A549 (cell line): ENCODE data around the gene NEUROD6. TPM values are rescaled to one million over a fixed set of nuclear protein-coding genes. Genes with fewer than 3 reads are reported as not detected.

Source experiments
- ATAC-seq, 2 experiments: fragments of 200-7000 bp in 1 of 2; fragments of >200 bp in 1 of 2; cut with Nextera tagmentation in 1 of 2; cut with Tn5 transposase in 1 of 2; 3 replicates each; pipeline versions ENCODE4 v1.8.0 to v1.9.1; 2018 to 2020; ENCODE audit warnings: mild to moderate bottlenecking in 1 of 2, moderate library complexity in 1 of 2
- CTCF ChIA-PET: fragments of 300-600 bp; sonication (Branson Sonifier 250); formaldehyde crosslinking; extraction: SDS; loops from one replicate; lab custom pipeline; 2021; ENCODE audit warnings: antibody characterized with exemption, inconsistent platforms; lab: Yijun Ruan, JAX
- POLR2A ChIA-PET: fragments of 350-600 bp; formaldehyde crosslinking; extraction: SDS; loops from one replicate; lab custom pipeline; 2021; ENCODE audit warnings: antibody characterized with exemption, inconsistent platforms; lab: Yijun Ruan, JAX
- DNase-seq, 2 experiments: peaks; one replicate each; pipeline versions ENCODE4 v3.0.0 to v3.0.0-alpha.2; 2011 to 2016; ENCODE audit warnings: low read depth in 1 of 2, low spot score in 1 of 2
- FAIRE-seq: peaks from 2 replicates; lab custom pipeline; 2011; peaks lifted over from hg19 to GRCh38; lab: Jason Lieb, UNC
- H3K27ac ChIP-seq, 2 experiments: fragments of >200 bp; sonication (Bioruptor Twin); formaldehyde crosslinking; 3 replicates each; pipeline ENCODE4 v1.5.1; 2016 to 2017
- H3K4me1 ChIP-seq: fragments of >200 bp; sonication (Bioruptor Twin); formaldehyde crosslinking; 3 replicates; pipeline ENCODE4 v1.6.1; 2016
- H3K4me2 ChIP-seq: fragments of >200 bp; sonication (Bioruptor Twin); formaldehyde crosslinking; 3 replicates; pipeline ENCODE4 v1.6.1; 2016
- H3K4me3 ChIP-seq: fragments of >200 bp; sonication (Bioruptor Twin); formaldehyde crosslinking; 3 replicates; pipeline ENCODE4 v1.5.1; 2016
- H3K9me3 ChIP-seq: fragments of >200 bp; sonication (Bioruptor Twin); formaldehyde crosslinking; 3 replicates; pipeline ENCODE4 v1.6.1; 2016
- BHLHE40 ChIP-seq: IDR thresholded peaks from 2 replicates; pipeline ENCODE4 v1.6.1; 2012; ENCODE audit warnings: low read depth, low read length, inconsistent platforms
- CHD2 ChIP-seq: fragments of 150-350 bp; IDR thresholded peaks from 2 replicates; pipeline ENCODE4 v1.6.1; 2014; ENCODE audit warnings: low read length; ENCODE audit not compliant: partially characterized antibody
- ESRRA ChIP-seq: fragments of 150-350 bp; IDR thresholded peaks from 2 replicates; pipeline ENCODE4 v1.6.1; 2014; ENCODE audit warnings: mild to moderate bottlenecking, low read length, borderline replicate concordance
- HEYL ChIP-seq: fragments of 250-450 bp; sonication (Bioruptor Pico); IDR thresholded peaks from 2 replicates; pipeline ENCODE4 v1.8.0; 2021; ENCODE audit warnings: mild to moderate bottlenecking, moderate library complexity
- HOXA7 ChIP-seq: fragments of 250-450 bp; sonication (Bioruptor Pico); IDR thresholded peaks from 2 replicates; pipeline ENCODE4 v1.5.0; 2020; ENCODE audit warnings: mild to moderate bottlenecking, moderate library complexity
- JUN ChIP-seq, 2 experiments: fragments of >200 bp; sonication (Bioruptor Twin); formaldehyde crosslinking; IDR thresholded peaks; 2 replicates in 1 of 2; 3 replicates in 1 of 2; pipeline ENCODE4 v1.6.1; 2016 to 2017
- MAZ ChIP-seq: fragments of 150-350 bp; IDR thresholded peaks from 2 replicates; pipeline ENCODE4 v1.6.1; 2014; ENCODE audit warnings: antibody characterized with exemption, low read depth, low read length, borderline replicate concordance
- NR3C1 ChIP-seq: fragments of >200 bp; sonication (Bioruptor Twin); formaldehyde crosslinking; IDR thresholded peaks from 3 replicates; pipeline ENCODE4 v1.6.1; 2017
- POLR2AphosphoS2 ChIP-seq: conservative IDR thresholded peaks from 2 replicates; pipeline ENCODE4 v1.6.1; 2012; ENCODE audit warnings: low read length, improper control_type of control experiment, inconsistent platforms
- RAD21 ChIP-seq, 2 experiments: fragments of >200 bp in 1 of 2; sonication (Bioruptor Twin) in 1 of 2; formaldehyde crosslinking in 1 of 2; IDR thresholded peaks in 1 of 2; conservative IDR thresholded peaks in 1 of 2; 2 replicates in 1 of 2; 3 replicates in 1 of 2; pipeline ENCODE4 v1.6.1; 2012 to 2018; ENCODE audit warnings: inconsistent platforms in 1 of 2
- RFX5 ChIP-seq: fragments of 450-650 bp; IDR thresholded peaks from 2 replicates; pipeline ENCODE4 v1.7.1; 2014; ENCODE audit warnings: antibody characterized with exemption, mild to moderate bottlenecking, moderate library complexity
- SMC3 ChIP-seq: fragments of >200 bp; sonication (Bioruptor Twin); formaldehyde crosslinking; IDR thresholded peaks from 3 replicates; pipeline ENCODE4 v1.6.1; 2018; ENCODE audit warnings: inconsistent platforms
- SREBF2 ChIP-seq: fragments of 450-650 bp; IDR thresholded peaks from 2 replicates; pipeline ENCODE4 v1.6.1; 2014; ENCODE audit warnings: mild to moderate bottlenecking, moderate library complexity
- WGBS: methylation state at CpG from one replicate; pipeline ENCODE4 v1.1.6; 2017; ENCODE audit errors: missing lambda C conversion rate; 5-methylcytosine and 5-hydroxymethylcytosine counted together
- polyA plus RNA-seq, 4 experiments: library from polyadenylated mRNA; depleted of rRNA in 3 of 4; stranded (reverse); fragments of >200 nt; fragmentation: RNase III in 1 of 4; extraction: RNeasy Plus Mini Kit Qiagen cat#74134 plus additional on column Dnase treatment in 1 of 4; gene quantifications; 2 replicates in 3 of 4; 3 replicates in 1 of 4; pipeline ENCODE4 v1.2.3, GENCODE V29; 2011 to 2017
- TF ChIP-seq, protein P1 (sequence below): fragments of >200 bp; sonication (Bioruptor Twin); formaldehyde crosslinking; IDR thresholded peaks from 3 replicates; pipeline ENCODE4 v1.6.1; 2016
- TF ChIP-seq, protein P2 (sequence below): IDR thresholded peaks from 2 replicates; pipeline ENCODE4 v1.6.1; 2012
- TF ChIP-seq, protein P3 (sequence below): fragments of >200 bp; sonication (Bioruptor Twin); formaldehyde crosslinking; IDR thresholded peaks from 3 replicates; pipeline ENCODE4 v1.5.1; 2016
- TF ChIP-seq, protein P4 (sequence below): IDR thresholded peaks from 2 replicates; pipeline ENCODE4 v1.6.1; 2012; ENCODE audit warnings: low read depth, borderline replicate concordance
- TF ChIP-seq, protein P5 (sequence below): fragments of 450-650 bp; IDR thresholded peaks from 2 replicates; pipeline ENCODE4 v1.6.1; 2014; ENCODE audit warnings: antibody characterized with exemption
- TF ChIP-seq, protein P6 (sequence below): fragments of 200-600 bp; sonication (generic); IDR thresholded peaks from 2 replicates; pipeline ENCODE4 v1.6.1; 2016; ENCODE audit warnings: antibody characterized with exemption, mild to moderate bottlenecking, moderate library complexity
- TF ChIP-seq, protein P7 (sequence below): fragments of >200 bp; sonication (Bioruptor Twin); formaldehyde crosslinking; IDR thresholded peaks from 2 replicates; pipeline ENCODE4 v1.6.1; 2016

NEUROD6 gene
- polyA plus RNA-seq, 2 of the 4 experiments (the other 2 are of a cell fraction), result not detected

DNA sequence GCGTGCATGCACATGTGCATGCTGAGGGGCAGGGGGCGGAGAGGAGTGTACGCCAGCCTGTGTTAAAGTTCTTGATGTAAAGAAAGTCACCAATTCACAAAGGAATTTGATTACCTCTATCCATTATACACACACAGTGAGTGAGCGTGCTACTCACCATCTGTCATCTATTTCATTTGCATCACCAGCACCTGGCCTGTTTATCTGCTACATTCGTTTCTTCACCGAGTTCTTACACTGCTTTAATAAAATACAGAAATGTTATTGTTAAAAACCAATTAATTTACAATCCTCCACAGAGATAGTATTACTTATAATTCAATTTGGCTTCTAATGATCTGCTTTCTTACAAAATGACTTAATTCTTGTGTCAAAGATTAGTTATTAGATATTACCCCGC lies 32.6 kb downstream of the NEUROD6 start:
- 25% methylated on average over 7 of the region's 7 CpGs for WGBS
- POLR2A ChIA-PET, result no interaction called here
- Histone ChIP-seq H3K9me3 (no peaks in the 10 kb centered on the region), H3K27ac (no peak overlapping the region), H3K4me1 (no peaks in the 10 kb centered on the region), H3K4me2 (no peak overlapping the region), H3K4me3 (no peak overlapping the region)
- DNase-seq (no peak), ATAC-seq (no peak), FAIRE-seq (no peak)
- TF ChIP-seq, protein P1, sequence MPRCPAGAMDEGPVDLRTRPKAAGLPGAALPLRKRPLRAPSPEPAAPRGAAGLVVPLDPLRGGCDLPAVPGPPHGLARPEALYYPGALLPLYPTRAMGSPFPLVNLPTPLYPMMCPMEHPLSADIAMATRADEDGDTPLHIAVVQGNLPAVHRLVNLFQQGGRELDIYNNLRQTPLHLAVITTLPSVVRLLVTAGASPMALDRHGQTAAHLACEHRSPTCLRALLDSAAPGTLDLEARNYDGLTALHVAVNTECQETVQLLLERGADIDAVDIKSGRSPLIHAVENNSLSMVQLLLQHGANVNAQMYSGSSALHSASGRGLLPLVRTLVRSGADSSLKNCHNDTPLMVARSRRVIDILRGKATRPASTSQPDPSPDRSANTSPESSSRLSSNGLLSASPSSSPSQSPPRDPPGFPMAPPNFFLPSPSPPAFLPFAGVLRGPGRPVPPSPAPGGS, result no peak
- TF ChIP-seq, protein P2, sequence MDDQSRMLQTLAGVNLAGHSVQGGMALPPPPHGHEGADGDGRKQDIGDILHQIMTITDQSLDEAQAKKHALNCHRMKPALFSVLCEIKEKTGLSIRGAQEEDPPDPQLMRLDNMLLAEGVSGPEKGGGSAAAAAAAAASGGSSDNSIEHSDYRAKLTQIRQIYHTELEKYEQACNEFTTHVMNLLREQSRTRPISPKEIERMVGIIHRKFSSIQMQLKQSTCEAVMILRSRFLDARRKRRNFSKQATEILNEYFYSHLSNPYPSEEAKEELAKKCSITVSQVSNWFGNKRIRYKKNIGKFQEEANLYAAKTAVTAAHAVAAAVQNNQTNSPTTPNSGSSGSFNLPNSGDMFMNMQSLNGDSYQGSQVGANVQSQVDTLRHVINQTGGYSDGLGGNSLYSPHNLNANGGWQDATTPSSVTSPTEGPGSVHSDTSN, result no peak
- TF ChIP-seq HEYL (CRISPR knock-in tag) (no peak), HOXA7 (CRISPR knock-in tag) (no peak), ESRRA (no peak), BHLHE40 (no peak), RFX5 (no peak), SREBF2 (no peak), SMC3 (no peak)
- TF ChIP-seq, protein P3, sequence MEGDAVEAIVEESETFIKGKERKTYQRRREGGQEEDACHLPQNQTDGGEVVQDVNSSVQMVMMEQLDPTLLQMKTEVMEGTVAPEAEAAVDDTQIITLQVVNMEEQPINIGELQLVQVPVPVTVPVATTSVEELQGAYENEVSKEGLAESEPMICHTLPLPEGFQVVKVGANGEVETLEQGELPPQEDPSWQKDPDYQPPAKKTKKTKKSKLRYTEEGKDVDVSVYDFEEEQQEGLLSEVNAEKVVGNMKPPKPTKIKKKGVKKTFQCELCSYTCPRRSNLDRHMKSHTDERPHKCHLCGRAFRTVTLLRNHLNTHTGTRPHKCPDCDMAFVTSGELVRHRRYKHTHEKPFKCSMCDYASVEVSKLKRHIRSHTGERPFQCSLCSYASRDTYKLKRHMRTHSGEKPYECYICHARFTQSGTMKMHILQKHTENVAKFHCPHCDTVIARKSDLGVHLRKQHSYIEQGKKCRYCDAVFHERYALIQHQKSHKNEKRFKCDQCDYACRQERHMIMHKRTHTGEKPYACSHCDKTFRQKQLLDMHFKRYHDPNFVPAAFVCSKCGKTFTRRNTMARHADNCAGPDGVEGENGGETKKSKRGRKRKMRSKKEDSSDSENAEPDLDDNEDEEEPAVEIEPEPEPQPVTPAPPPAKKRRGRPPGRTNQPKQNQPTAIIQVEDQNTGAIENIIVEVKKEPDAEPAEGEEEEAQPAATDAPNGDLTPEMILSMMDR, result no peak
- TF ChIP-seq, protein P4, sequence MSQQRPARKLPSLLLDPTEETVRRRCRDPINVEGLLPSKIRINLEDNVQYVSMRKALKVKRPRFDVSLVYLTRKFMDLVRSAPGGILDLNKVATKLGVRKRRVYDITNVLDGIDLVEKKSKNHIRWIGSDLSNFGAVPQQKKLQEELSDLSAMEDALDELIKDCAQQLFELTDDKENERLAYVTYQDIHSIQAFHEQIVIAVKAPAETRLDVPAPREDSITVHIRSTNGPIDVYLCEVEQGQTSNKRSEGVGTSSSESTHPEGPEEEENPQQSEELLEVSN, result no peak
- TF ChIP-seq, protein P5, sequence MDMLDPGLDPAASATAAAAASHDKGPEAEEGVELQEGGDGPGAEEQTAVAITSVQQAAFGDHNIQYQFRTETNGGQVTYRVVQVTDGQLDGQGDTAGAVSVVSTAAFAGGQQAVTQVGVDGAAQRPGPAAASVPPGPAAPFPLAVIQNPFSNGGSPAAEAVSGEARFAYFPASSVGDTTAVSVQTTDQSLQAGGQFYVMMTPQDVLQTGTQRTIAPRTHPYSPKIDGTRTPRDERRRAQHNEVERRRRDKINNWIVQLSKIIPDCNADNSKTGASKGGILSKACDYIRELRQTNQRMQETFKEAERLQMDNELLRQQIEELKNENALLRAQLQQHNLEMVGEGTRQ, result no peak
- TF ChIP-seq, protein P6, sequence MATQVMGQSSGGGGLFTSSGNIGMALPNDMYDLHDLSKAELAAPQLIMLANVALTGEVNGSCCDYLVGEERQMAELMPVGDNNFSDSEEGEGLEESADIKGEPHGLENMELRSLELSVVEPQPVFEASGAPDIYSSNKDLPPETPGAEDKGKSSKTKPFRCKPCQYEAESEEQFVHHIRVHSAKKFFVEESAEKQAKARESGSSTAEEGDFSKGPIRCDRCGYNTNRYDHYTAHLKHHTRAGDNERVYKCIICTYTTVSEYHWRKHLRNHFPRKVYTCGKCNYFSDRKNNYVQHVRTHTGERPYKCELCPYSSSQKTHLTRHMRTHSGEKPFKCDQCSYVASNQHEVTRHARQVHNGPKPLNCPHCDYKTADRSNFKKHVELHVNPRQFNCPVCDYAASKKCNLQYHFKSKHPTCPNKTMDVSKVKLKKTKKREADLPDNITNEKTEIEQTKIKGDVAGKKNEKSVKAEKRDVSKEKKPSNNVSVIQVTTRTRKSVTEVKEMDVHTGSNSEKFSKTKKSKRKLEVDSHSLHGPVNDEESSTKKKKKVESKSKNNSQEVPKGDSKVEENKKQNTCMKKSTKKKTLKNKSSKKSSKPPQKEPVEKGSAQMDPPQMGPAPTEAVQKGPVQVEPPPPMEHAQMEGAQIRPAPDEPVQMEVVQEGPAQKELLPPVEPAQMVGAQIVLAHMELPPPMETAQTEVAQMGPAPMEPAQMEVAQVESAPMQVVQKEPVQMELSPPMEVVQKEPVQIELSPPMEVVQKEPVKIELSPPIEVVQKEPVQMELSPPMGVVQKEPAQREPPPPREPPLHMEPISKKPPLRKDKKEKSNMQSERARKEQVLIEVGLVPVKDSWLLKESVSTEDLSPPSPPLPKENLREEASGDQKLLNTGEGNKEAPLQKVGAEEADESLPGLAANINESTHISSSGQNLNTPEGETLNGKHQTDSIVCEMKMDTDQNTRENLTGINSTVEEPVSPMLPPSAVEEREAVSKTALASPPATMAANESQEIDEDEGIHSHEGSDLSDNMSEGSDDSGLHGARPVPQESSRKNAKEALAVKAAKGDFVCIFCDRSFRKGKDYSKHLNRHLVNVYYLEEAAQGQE, result no peak
- TF ChIP-seq, all 56 proteins: peak for 0
- CTCF ChIA-PET, result no interaction called here

DNA sequence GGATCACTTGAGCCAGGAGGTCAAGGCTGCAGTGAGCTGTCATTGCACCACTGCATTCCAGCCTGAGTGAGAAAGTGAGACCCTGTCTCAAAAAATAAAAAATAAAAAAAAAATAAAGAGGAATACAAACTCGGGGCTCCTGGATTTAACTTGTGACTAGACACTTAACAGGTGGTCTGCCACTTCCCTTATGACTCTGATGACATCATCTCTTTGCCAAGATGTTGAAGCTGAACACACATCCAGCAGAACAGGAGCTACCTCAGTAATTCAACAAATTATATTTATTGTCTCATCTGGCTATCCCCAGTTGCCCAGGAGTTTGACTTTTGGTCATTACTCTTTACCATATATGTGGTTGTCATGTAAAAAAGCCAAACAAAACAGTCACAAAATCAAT lies 35.3 kb downstream of the NEUROD6 start:
- ChIA-PET POLR2A (no interaction called here), CTCF (interaction anchor here (1.2 to 1.9 kb wide), 3 partner anchors 68 to 440 kb away, joined by 3 to 5 read pairs (median 3); no protein-coding TSS in a partner anchor)
- Histone ChIP-seq H3K4me2 (no peak overlapping the region), H3K9me3 (no peaks in the 10 kb centered on the region), H3K4me1 (no peaks in the 10 kb centered on the region), H3K27ac (no peak overlapping the region), H3K4me3 (no peak overlapping the region)
- TF ChIP-seq, protein P7, sequence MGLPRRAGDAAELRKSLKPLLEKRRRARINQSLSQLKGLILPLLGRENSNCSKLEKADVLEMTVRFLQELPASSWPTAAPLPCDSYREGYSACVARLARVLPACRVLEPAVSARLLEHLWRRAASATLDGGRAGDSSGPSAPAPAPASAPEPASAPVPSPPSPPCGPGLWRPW, result no peak
- TF ChIP-seq POLR2AphosphoS2 (no peak), JUN (IDR thresholded peaks at IDR 0.05) (no peak), RAD21 (conservative IDR thresholded peaks at IDR 0.05 in 1 of 2, IDR thresholded peaks at IDR 0.05 in 1 of 2) (no peak), MAZ (no peak), CHD2 (no peak), NR3C1 (no peak)
- TF ChIP-seq, protein P4, result no peak
- TF ChIP-seq, protein P6, result no peak
- TF ChIP-seq, protein P5, result no peak
- DNase-seq (no peak), FAIRE-seq (no peak), ATAC-seq (no peak)
- 0% methylated on average over 1 of the region's 1 CpG for whole genome bisulfite sequencing
